Epithelial cell of esophagus (primary cell): ENCODE measurements around the gene GNB1.
"Not testable (repeated sequence)": the region's sequence is repeated elsewhere in the genome, so short reads cannot be mapped to it uniquely, and the experiment has no call there.

Experiments
- DNase-seq: peaks from one replicate; pipeline ENCODE4 v3.0.0; 2010; ENCODE audit warnings: low read depth
- H3K4me3 ChIP-seq: 2 replicates; pipeline ENCODE4 v1.5.1; 2011; ENCODE audit warnings: mild to moderate bottlenecking, low read length, control low read depth
- CTCF ChIP-seq: IDR thresholded peaks from 2 replicates; pipeline ENCODE4 v1.5.1; 2011; ENCODE audit warnings: low read depth, mild to moderate bottlenecking, low read length, control low read depth, inconsistent platforms; ENCODE audit not compliant: insufficient read depth; ENCODE audit errors: missing control alignments

The GNB1 gene

DNA sequence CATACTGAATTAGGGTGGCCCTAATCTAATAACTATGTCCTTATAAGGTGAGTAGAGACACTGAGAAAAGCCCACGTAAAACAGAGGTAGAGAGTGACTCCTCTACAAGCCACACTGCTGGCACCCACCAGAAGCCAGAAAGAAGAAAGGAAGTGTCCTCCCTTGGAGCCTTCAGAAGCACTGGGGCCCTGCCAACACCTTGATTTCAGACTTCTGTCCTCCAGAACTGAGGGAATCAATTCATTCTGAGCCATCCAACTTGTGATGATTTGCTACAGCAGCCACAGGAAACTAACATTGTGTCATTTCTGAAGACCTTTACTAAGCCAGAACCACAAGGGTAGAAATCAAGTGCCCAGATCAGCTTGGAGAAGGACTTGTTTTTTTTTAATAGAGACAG, 15.0 kb downstream of the GNB1 start:
- H3K4me3 ChIP-seq, result no peak overlapping the region
- DNase-seq, result no peak
- TF ChIP-seq CTCF, result no peak

DNA sequence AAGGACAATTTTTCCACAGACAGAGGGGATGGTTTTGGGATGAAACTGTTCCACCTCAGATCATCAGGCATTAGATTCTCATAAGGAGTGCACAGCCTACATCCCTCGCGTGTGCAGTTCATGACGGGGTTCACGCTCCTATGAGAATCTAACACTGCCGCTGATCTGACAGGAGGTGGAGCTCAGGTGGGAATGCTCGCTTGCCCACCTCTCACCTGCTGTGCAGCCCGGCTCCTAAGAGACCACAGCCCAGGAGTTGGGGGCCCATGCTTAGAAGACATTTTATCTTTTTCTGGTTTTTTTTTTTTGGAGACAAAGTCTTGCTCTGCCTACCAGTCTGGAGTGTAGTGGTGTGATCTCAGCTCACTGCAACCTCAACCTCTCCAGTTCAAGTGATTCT, 16.0 kb downstream of the GNB1 start:
- no peak overlapping the region for H3K4me3 ChIP-seq
- no peak for TF ChIP-seq CTCF
- no peak for DNase-seq

DNA sequence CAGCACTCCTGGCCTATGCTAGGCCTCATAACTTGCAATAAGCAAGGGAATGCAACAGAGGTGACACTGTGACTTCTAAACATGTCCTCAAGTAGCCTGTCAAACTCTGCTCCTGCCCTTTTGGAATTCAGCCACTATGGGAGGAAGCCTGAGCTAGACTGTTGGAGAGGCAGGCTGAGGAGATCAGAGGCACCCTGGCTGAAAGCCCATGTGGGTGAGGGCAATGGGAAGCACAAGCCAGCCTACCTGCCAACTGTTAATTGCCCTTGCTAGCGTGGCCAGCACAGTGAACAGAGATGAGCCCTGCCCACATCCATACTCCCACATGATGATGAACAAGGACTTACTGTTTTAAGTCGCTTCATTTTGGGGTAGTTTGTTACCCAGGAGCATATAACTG, 17.7 kb downstream of the GNB1 start:
- TF ChIP-seq CTCF, result no peak
- no peak for DNase-seq
- H3K4me3 ChIP-seq, result no peak overlapping the region

- no peak for TF ChIP-seq CTCF
- no peak for DNase-seq
- no peak overlapping the region for H3K4me3 ChIP-seq
These were observed 18.4 kb downstream of the GNB1 start for GRCh38 chr1:1872329-1872994.

DNA sequence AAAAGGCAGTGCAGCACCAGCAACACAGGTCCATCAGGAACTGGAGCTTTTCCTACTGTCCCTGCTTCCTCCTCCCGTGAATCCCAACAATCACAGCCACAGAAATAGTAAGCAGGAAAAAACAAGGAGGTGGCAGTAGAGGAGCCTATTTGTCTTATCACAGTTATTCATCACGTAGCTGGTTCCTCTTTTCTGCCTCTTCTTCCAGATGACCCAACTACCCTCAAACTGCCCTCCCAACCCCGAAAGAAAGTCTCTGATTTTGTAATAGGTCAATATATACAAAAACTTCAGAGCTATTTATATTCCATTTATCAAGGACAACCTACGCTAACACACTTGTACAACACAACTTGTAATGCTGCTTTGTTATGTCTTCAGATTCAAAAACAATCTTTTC, 21.4 kb downstream of the GNB1 start:
- TF ChIP-seq CTCF, result no peak
- H3K4me3 ChIP-seq, result no peak overlapping the region
- DNase-seq, result no peak

DNA sequence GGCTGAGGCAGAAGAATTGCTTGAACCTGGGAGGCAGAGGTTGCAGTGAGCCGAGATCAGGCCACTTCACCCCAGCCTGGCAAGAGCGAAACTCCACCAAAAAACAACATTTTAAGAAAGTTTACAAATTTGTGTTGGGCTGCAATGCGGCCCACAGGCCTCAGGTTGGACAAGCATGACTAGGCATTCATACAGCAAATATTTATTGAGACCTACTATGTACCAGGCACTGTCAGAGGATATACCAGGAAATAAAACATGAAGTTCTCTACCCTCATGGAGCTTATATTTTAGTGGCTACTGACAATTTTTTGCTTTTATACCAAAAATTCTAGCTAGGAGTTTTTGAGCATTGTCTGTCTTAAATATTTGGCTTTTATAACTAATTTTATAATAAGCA, 23.7 kb downstream of the GNB1 start:
- DNase-seq, result no peak
- TF ChIP-seq CTCF, result no peak
- H3K4me3 ChIP-seq, result no peak overlapping the region

GRCh38 chr1:1862905-1863547, 27.9 kb downstream of the GNB1 start:
- peak; percentile 40 for DNase-seq
- no peak overlapping the region for H3K4me3 ChIP-seq
- no peak for TF ChIP-seq CTCF

DNA sequence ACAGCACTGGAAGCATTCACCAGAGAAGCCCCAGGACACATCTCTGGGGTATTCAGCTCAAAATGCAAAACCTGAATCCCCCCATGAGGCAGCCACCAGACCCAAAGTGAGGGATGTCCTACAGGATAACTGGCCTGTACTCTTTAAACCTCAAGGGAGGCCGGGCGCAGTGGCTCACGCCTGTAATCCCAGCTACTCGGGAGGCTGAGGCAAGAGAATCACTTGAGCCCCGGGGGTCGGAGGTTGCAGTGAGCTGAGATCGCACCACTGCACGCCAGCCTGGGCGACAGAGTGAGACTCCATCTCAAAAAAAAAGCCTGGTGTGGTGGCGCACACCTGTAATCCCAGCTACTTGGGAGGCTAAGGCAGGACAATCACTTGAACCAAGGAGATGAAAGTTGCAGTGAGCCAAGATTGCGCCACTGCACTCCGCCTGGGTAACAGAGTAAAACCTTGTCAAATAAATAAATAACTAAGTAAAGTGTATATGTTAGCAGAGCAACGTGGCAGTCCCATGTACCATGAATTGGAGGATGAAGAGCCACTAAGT, 29.1 kb downstream of the GNB1 start:
- not testable (repeated sequence) for DNase-seq, H3K4me3 ChIP-seq
